Neural cell (in vitro differentiated cells): Measurements from ENCODE around the gene NELL1. TPM values are rescaled to one million over a fixed set of nuclear protein-coding genes. Genes with fewer than 3 reads are reported as not detected.

Source experiments
- H2AFZ ChIP-seq: fragments of 200-600, 300-800 bp; sonication (generic), shearing (Covaris generic); 2 replicates; pipeline ENCODE4 v1.6.0; 2014; ENCODE audit warnings: low read depth, mild to moderate bottlenecking, antibody characterized with exemption, low read length, moderate library complexity
- H3F3A ChIP-seq: fragments of 200-600 bp; shearing (Covaris generic); 2 replicates; pipeline ENCODE4 v1.6.1; 2016; ENCODE audit warnings: mild to moderate bottlenecking, moderate library complexity, mixed read lengths, antibody characterized with exemption, low read length; ENCODE audit not compliant: insufficient read depth, poor library complexity, severe bottlenecking
- H3K27ac ChIP-seq: fragments of 200-600, 300-800 bp; sonication (generic), shearing (Covaris generic); 2 replicates; pipeline ENCODE4 v1.5.1; 2014; ENCODE audit warnings: mild to moderate bottlenecking, low read length, moderate library complexity
- H3K27me3 ChIP-seq: fragments of 300-800, 200-600 bp; sonication (generic), shearing (Covaris generic); 2 replicates; pipeline ENCODE4 v1.6.0; 2014; ENCODE audit warnings: mild to moderate bottlenecking, low read depth, low read length, moderate library complexity; ENCODE audit not compliant: insufficient read depth
- H3K36me3 ChIP-seq: fragments of 300-800, 200-600 bp; sonication (generic), shearing (Covaris generic); 2 replicates; pipeline ENCODE4 v1.5.1; 2014; ENCODE audit warnings: mild to moderate bottlenecking, antibody characterized with exemption, low read length, moderate library complexity; ENCODE audit not compliant: insufficient read depth
- H3K4me2 ChIP-seq: fragments of 300-800, 200-600 bp; sonication (generic), shearing (Covaris generic); 2 replicates; pipeline ENCODE4 v1.6.0; 2014; ENCODE audit warnings: mild to moderate bottlenecking, low read length
- H3K4me3 ChIP-seq: fragments of 300-800, 200-600 bp; sonication (generic), shearing (Covaris generic); 2 replicates; pipeline ENCODE4 v1.5.1; 2014; ENCODE audit warnings: mild to moderate bottlenecking, low read length, moderate library complexity
- H3K79me2 ChIP-seq: fragments of 200-600 bp; shearing (Covaris generic); replicated peaks from 2 replicates; pipeline ENCODE4 v1.6.0; 2014; ENCODE audit warnings: mild to moderate bottlenecking, low read length, moderate library complexity; ENCODE audit not compliant: insufficient read depth
- H3K9ac ChIP-seq: fragments of 300-800, 200-600 bp; sonication (generic), shearing (Covaris generic); 2 replicates; pipeline ENCODE4 v1.6.1; 2016; ENCODE audit warnings: mild to moderate bottlenecking, low read length, mixed read lengths
- H3K9me2 ChIP-seq: fragments of 200-600 bp; shearing (Covaris generic); 2 replicates; pipeline ENCODE4 v1.6.1; 2016; ENCODE audit warnings: mild to moderate bottlenecking, low read length, mixed read lengths; ENCODE audit not compliant: insufficient read depth
- H3K9me3 ChIP-seq: fragments of 200-600, 300-800 bp; sonication (generic), shearing (Covaris generic); 2 replicates; pipeline ENCODE4 v1.6.1; 2016; ENCODE audit warnings: mild to moderate bottlenecking, mixed run types, low read length, moderate library complexity, mixed read lengths
- H4K20me1 ChIP-seq: fragments of 200-600 bp; shearing (Covaris generic); 2 replicates; pipeline ENCODE4 v1.6.1; 2016; ENCODE audit warnings: mild to moderate bottlenecking, mixed run types; ENCODE audit not compliant: insufficient read depth
- EP300 ChIP-seq: fragments of 450-650 bp; conservative IDR thresholded peaks from 2 replicates; pipeline ENCODE4 v1.6.1; 2014; ENCODE audit warnings: antibody characterized with exemption, mild to moderate bottlenecking, moderate library complexity; ENCODE audit not compliant: poor library complexity, severe bottlenecking
- EZH2 ChIP-seq: fragments of 200-600, 300-800 bp; shearing (Covaris generic), sonication (generic); IDR thresholded peaks from 2 replicates; pipeline ENCODE4 v1.6.1; 2014; ENCODE audit warnings: antibody characterized with exemption, low read length, borderline replicate concordance, mild to moderate bottlenecking; ENCODE audit not compliant: insufficient read depth, poor library complexity, severe bottlenecking
- MXI1 ChIP-seq: fragments of 450-650 bp; conservative IDR thresholded peaks from 2 replicates; pipeline ENCODE4 v1.6.1; 2014; ENCODE audit warnings: antibody characterized with exemption, mild to moderate bottlenecking; ENCODE audit not compliant: poor library complexity, severe bottlenecking
- POLR2AphosphoS5 ChIP-seq: IDR thresholded peaks from 2 replicates; pipeline ENCODE4 v1.6.1; 2012
- RAD21 ChIP-seq: fragments of 450-650 bp; conservative IDR thresholded peaks from 2 replicates; pipeline ENCODE4 v1.6.1; 2014; ENCODE audit warnings: antibody characterized with exemption, mild to moderate bottlenecking, moderate library complexity
- SMC3 ChIP-seq: fragments of 450-650 bp; conservative IDR thresholded peaks from 2 replicates; pipeline ENCODE4 v1.6.1; 2014; ENCODE audit warnings: antibody characterized with exemption, mild to moderate bottlenecking, moderate library complexity; ENCODE audit not compliant: poor library complexity
- TAF1 ChIP-seq: IDR thresholded peaks from 2 replicates; pipeline ENCODE4 v1.6.1; 2012; ENCODE audit warnings: low read depth
- polyA plus RNA-seq: library from polyadenylated mRNA; depleted of rRNA; stranded (reverse); fragments of >200 nt; gene quantifications from 2 replicates; pipeline ENCODE4 v1.2.3, GENCODE V29; 2014
- TF ChIP-seq, protein P1 (sequence below): IDR thresholded peaks from 2 replicates; pipeline ENCODE4 v1.6.1; 2012; ENCODE audit warnings: borderline replicate concordance
- TF ChIP-seq, protein P2 (sequence below): fragments of 450-650 bp; IDR thresholded peaks from 2 replicates; pipeline ENCODE4 v1.5.1; 2014; ENCODE audit warnings: antibody characterized with exemption, mild to moderate bottlenecking, moderate library complexity; ENCODE audit not compliant: poor library complexity, severe bottlenecking

Gene NELL1
- polyA plus RNA-seq, 1 donor from 2014 or later: 70.4 TPM

DNA sequence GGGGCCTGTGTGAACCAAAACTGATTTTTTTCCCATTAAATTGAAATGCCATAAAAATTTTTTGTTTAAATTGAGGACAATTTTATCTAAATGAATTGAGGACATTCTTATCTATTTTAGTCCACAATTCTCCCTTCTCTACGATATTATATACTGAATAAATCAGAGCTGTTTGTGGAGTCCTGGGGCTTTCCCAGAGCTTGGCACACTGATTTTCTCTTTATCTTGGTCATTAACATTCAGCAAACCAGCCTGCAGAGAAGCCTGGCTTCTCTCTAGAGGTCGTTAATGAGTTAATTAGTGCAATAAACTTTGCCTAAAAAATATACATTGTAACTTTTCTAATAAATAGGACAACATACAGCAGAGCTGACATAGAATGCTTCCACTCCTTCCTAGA is 615.7 kb downstream of the NELL1 start:
- Histone ChIP-seq H3K79me2 (no peaks in the 10 kb centered on the region), H3K4me3 (no peak overlapping the region), H3K27ac (no peak overlapping the region), H3K27me3 (no peaks in the 10 kb centered on the region), H3K9me2 (no peaks in the 10 kb centered on the region), H3F3A (no peaks in the 10 kb centered on the region), H3K36me3 (no peaks in the 10 kb centered on the region), H3K4me2 (no peak overlapping the region), H3K9me3 (no peaks in the 10 kb centered on the region), H3K9ac (no peak overlapping the region), H2AFZ (no peak overlapping the region), H4K20me1 (no peaks in the 10 kb centered on the region)
- TF ChIP-seq EP300: no peak
- TF ChIP-seq TAF1: no peak
- TF ChIP-seq SMC3: no peak
- TF ChIP-seq MXI1: no peak
- no peak for TF ChIP-seq RAD21
- no peak for TF ChIP-seq POLR2AphosphoS5
- TF ChIP-seq, protein P1, sequence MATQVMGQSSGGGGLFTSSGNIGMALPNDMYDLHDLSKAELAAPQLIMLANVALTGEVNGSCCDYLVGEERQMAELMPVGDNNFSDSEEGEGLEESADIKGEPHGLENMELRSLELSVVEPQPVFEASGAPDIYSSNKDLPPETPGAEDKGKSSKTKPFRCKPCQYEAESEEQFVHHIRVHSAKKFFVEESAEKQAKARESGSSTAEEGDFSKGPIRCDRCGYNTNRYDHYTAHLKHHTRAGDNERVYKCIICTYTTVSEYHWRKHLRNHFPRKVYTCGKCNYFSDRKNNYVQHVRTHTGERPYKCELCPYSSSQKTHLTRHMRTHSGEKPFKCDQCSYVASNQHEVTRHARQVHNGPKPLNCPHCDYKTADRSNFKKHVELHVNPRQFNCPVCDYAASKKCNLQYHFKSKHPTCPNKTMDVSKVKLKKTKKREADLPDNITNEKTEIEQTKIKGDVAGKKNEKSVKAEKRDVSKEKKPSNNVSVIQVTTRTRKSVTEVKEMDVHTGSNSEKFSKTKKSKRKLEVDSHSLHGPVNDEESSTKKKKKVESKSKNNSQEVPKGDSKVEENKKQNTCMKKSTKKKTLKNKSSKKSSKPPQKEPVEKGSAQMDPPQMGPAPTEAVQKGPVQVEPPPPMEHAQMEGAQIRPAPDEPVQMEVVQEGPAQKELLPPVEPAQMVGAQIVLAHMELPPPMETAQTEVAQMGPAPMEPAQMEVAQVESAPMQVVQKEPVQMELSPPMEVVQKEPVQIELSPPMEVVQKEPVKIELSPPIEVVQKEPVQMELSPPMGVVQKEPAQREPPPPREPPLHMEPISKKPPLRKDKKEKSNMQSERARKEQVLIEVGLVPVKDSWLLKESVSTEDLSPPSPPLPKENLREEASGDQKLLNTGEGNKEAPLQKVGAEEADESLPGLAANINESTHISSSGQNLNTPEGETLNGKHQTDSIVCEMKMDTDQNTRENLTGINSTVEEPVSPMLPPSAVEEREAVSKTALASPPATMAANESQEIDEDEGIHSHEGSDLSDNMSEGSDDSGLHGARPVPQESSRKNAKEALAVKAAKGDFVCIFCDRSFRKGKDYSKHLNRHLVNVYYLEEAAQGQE: no peak
- TF ChIP-seq, protein P2, sequence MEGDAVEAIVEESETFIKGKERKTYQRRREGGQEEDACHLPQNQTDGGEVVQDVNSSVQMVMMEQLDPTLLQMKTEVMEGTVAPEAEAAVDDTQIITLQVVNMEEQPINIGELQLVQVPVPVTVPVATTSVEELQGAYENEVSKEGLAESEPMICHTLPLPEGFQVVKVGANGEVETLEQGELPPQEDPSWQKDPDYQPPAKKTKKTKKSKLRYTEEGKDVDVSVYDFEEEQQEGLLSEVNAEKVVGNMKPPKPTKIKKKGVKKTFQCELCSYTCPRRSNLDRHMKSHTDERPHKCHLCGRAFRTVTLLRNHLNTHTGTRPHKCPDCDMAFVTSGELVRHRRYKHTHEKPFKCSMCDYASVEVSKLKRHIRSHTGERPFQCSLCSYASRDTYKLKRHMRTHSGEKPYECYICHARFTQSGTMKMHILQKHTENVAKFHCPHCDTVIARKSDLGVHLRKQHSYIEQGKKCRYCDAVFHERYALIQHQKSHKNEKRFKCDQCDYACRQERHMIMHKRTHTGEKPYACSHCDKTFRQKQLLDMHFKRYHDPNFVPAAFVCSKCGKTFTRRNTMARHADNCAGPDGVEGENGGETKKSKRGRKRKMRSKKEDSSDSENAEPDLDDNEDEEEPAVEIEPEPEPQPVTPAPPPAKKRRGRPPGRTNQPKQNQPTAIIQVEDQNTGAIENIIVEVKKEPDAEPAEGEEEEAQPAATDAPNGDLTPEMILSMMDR: no peak
- no peak for TF ChIP-seq EZH2

DNA sequence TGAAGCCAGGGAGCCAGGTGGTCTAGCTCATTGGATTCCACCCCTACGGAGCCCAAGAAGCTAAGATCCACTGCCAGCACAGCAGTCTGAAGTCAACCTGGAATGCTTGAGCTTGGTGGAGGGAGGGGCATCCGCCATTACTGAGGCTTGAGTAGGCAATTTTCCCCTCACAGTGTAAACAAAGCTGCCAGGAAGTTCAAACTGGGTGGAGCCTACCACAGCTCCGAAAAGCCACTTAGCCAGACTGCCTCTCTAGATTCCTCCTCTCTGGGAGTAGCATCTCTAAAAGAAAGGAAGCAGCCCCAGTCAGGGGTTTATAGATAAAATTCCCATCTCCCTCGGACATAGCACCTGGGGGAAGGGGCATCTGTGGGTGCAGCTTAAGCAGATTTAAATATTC is 620.3 kb downstream of the NELL1 start:
- H3K9me2 ChIP-seq: no peaks in the 10 kb centered on the region
- no peaks in the 10 kb centered on the region for H3K27me3 ChIP-seq
- H4K20me1 ChIP-seq: no peaks in the 10 kb centered on the region
- no peak for TF ChIP-seq EP300
- no peak for TF ChIP-seq EZH2
- no peak for TF ChIP-seq MXI1
- TF ChIP-seq, protein P2: no peak
- TF ChIP-seq RAD21: no peak
- TF ChIP-seq, protein P1: no peak
- TF ChIP-seq SMC3: no peak
- TF ChIP-seq TAF1: no peak
- no peak for TF ChIP-seq POLR2AphosphoS5
- H3K9me3 ChIP-seq: no peaks in the 10 kb centered on the region
- H3K4me3 ChIP-seq: no peak overlapping the region
- no peaks in the 10 kb centered on the region for H3K79me2 ChIP-seq
- no peak overlapping the region for H3K27ac ChIP-seq
- H2AFZ ChIP-seq: no peak overlapping the region
- no peak overlapping the region for H3K4me2 ChIP-seq
- H3F3A ChIP-seq: no peaks in the 10 kb centered on the region
- H3K36me3 ChIP-seq: no peaks in the 10 kb centered on the region
- H3K9ac ChIP-seq: no peak overlapping the region
